ENCODE measurements around the gene RMI2.

Gene RMI2

DNA sequence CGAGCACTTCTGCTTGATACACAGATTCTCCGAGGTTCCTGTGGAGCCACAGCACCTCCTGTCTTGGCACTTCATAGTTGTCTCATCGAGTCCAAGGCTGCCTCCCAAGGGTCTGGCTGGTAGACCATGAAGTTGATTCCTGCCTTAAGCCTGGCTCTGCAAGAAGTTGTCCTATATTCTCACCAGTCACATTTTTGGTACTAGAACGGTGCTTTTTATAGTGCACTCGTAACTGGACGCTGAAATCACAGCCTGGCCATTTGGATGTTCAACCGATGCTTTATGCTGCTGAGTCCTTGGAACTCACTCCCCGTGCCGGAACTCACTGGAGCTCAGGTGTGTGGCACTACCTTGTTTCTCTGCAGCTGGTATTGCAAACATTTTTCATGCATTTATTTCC is 35.6 kb downstream of the RMI2 start:
- TF ChIP-seq, protein P1, sequence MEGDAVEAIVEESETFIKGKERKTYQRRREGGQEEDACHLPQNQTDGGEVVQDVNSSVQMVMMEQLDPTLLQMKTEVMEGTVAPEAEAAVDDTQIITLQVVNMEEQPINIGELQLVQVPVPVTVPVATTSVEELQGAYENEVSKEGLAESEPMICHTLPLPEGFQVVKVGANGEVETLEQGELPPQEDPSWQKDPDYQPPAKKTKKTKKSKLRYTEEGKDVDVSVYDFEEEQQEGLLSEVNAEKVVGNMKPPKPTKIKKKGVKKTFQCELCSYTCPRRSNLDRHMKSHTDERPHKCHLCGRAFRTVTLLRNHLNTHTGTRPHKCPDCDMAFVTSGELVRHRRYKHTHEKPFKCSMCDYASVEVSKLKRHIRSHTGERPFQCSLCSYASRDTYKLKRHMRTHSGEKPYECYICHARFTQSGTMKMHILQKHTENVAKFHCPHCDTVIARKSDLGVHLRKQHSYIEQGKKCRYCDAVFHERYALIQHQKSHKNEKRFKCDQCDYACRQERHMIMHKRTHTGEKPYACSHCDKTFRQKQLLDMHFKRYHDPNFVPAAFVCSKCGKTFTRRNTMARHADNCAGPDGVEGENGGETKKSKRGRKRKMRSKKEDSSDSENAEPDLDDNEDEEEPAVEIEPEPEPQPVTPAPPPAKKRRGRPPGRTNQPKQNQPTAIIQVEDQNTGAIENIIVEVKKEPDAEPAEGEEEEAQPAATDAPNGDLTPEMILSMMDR (IDR thresholded peaks at IDR 0.05): no peak

DNA sequence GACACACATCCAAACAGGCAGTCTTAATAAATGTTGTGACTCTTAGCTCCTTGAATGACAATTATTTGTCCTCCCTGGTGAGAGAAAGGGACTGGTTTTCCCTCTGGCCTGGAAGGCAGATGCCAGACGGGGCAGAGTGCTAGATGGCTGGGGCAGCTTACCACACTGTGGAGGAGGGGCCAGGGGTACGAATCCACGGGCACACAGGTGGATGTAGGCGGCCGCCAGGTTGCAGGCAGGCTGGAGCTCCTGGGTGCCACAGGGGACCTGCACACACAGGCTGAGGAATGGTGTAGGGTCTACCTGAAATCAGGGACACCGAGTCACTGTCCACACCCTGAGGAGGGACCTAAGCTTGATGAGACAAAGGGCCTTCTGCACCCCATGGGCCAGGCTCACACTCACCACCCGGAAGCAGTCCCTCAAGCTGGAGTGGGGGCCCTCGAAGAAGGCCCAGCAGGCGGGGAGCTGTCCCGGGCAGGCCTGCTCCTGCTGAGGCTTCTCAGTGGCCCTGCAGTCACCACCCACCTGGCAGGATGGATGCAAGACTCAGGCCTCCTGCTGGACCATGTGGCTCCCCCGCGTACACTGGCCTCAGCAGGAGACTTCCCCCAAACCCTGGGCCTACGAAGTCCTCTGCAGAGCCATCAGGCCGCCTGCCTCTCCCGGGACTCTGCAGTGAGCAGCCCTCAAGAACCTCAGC is 38.4 kb downstream of the RMI2 start:
- TF ChIP-seq, protein P1 (IDR thresholded peaks at IDR 0.05): no peak

DNA sequence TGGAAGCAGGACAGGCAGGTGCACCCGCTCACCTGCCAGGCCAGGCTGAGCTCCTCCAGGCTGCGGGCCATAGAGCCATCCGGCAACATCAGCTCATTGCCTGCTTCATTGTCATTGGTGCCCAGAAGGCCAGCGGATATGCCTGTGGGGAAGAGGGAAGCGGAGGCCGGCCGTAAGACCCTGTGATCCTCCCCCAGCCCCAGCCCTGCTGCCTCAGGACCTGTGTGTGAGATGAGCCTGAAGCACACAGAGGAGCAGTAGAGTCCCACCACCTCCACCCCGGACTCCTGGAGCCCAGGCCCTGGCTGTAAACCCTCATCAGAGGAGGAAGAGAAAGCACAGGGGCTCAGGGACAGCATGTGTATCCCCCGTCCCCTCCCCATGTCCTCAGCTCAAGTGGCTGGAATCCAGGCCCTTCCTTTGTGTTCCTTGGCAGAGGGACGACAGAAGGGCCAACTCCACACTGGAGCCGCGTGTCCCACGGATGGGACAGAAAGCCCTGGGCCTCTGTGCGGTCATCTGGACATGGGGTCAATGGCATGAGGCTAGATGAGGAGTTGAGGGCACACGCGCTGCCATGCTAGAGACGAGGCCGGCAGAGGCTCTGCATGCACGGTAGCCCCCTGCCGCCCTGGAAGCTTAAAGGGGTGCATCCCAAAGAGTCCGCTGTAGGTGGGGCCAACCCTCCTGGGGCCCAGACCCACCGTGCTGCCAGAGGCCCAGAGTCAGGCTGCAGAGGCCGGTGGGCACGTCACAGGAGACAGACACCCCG is 39.1 kb downstream of the RMI2 start:
- TF ChIP-seq, protein P1 (IDR thresholded peaks at IDR 0.05): no peak

DNA sequence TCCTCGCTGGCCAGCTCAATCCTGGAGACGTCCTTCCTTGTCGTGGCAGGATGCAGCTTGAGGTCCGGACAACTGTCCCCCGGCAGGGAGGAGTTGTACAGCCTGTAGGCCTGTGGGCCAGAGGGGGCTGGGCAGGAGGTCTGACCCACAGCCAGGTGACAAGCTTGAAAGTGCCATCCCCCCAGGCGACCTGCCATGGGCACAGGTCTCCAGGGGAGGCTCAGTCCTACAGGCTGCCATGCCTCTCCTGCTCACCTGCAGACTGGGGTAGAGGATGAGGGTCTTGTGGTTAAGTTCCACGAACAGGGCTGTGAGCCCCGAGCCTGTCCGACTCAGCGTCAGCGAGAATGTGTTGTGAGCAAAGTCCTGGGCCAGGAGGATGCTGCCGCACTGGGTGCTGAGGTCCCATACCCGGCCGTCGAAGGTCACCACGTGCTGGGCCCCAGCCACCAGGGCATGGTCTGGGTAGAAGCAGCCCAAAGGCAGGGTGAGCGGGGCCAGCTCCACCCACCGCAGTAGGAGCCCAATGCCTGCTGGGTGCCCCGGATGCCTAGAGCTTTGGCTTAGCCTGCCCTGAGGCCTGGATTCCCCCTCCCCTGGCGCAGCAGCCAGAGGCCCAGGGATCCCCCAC is 39.8 kb downstream of the RMI2 start:
- TF ChIP-seq, protein P1 (IDR thresholded peaks at IDR 0.05): no peak

DNA sequence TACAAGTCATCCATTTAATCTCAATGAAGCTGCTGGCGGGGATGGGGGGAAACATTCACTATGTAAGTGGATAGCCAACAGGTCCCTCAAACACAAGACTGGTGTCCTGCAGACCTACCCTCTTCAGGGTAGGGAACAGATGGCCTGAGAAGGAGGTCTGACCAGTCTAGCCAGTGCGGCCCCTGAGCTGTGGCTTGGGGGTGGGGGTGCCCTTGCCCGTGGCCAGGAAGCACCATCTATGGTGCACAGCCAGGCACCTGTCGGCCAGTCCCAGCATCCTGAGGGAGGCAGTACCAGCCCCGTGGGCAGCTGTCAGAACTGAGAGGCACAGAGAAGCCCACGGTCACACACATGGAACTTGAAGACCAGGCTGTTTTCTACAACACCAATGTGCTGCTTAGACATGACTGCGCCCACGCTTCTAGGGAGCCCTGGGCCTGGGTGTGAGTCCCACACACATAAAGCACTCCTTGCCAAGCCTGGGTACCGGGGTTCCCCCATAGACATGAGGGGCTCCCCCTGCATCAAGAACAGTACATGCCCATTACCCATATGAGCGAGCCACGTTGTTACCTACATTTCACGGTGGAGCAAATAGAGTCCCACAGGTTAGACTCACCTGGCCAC is 40.9 kb downstream of the RMI2 start:
- TF ChIP-seq, protein P1 (IDR thresholded peaks at IDR 0.05): no peak

DNA sequence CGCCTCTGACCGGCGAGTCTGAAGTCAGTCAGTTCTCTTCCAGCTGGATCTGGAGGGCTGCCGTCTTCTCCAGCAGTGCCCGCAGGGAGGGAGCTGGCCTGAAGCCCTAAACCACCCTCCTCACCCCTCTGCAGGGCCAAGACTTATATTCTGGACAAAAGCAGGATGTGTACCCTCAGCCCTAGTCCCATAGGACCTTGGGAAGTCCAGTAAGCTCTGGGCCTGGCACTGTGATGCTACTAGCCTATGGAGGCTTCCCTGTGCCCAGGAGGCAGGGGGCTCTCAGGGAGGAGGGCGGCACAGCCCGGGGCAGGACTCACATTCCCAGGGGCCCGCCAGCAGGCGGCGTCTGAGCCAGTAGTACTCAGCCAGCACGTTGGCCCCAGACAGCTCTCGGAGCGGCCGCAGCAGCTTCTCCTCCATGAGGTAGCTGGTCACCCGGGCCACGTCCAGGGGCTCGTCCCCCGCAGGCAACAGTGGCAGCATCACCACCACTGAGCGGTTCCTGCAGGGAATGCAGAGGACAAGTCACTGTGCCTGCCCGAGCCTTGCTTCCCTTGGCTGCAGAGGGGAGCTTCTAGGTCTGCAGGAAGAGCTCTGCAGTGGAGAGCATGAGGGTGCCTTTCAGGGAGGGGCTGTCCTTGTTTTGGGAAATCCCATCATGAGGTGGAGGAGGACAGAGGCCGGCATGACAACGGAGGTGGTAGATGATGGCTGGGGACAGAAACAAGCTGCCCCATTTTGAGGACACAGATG is 41.7 kb downstream of the RMI2 start:
- TF ChIP-seq, protein P1 (IDR thresholded peaks at IDR 0.05): peak; percentile 20; the same call in 1 of the 2 replicates

DNA sequence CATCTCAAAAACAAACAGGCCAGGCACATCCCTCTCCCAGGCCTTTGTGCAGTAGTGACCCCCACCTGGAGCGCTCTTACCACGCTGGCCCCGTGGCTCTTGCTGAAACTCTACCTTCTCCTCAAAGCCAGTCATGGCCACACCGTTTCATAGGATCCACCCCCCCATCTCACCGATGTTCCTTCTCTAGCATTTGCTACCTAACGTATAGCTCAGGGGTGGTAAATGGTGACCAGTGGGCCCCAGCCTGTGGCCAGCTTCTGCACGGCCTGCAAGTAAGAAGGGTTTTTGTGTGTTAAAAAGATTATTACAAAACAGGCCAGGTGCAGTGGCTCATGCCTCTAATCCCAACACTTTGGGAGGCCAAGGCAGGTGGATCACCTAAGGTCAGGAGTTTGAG is 43.8 kb downstream of the RMI2 start:
- TF ChIP-seq, protein P1 (IDR thresholded peaks at IDR 0.05): no peak

All from LNCAP (cell line).